Caco-2 (cell line): ENCODE measurements around the gene COP1. TPM values are rescaled to one million over a fixed set of nuclear protein-coding genes. Genes with fewer than 3 reads are reported as not detected.
A peak's percentile ranks its signal among the peaks of the same experiment; 100 is the strongest.

Source experiments
- BruUV-seq: library from RNA; stranded (reverse); fragments of 400-500 nt; replicated peaks from 2 replicates; lab custom pipeline; 2021; lab: Mats Ljungman, UMichigan
- CTCF ChIA-PET: fragments of 300-600 bp; sonication (Branson Sonifier 250); formaldehyde crosslinking; loops from one replicate; lab custom pipeline; 2022; ENCODE audit warnings: antibody characterized with exemption; lab: Charles Lee
- POLR2A ChIA-PET: fragments of 300-600 bp; sonication (Branson Sonifier 250); formaldehyde crosslinking; loops from one replicate; lab custom pipeline; 2022; ENCODE audit warnings: antibody characterized with exemption; lab: Charles Lee
- DNase-seq, 2 experiments: peaks; one replicate each; pipeline versions ENCODE4 v3.0.0 to v3.0.0-alpha.2; 2020 to 2022
- H3K27me3 ChIP-seq: replicated peaks from 2 replicates; pipeline ENCODE4 v1.6.0; 2011; ENCODE audit warnings: low read length; ENCODE audit not compliant: control insufficient read depth, insufficient read depth
- H3K36me3 ChIP-seq: 2 replicates; pipeline ENCODE4 v1.5.1; 2011; ENCODE audit warnings: low read length; ENCODE audit not compliant: control insufficient read depth, insufficient read depth
- H3K4me1 ChIP-seq: fragments of 250-450 bp; sonication (Bioruptor Pico); 2 replicates; pipeline ENCODE4 v1.5.1; 2020; ENCODE audit warnings: mild to moderate bottlenecking
- H3K4me3 ChIP-seq: 2 replicates; pipeline ENCODE4 v1.5.1; 2011; ENCODE audit warnings: low read depth, mild to moderate bottlenecking, control low read depth, low read length
- H3K9me3 ChIP-seq: fragments of 250-450 bp; sonication (Bioruptor Pico); 2 replicates; pipeline ENCODE4 v1.5.1; 2020; ENCODE audit warnings: mild to moderate bottlenecking, moderate library complexity
- H3K27ac Mint-ChIP-seq: one replicate; pipeline ENCODE4 v1.8.0; 2022; ENCODE audit warnings: mixed read lengths; ENCODE audit not compliant: unreplicated experiment
- H3K27me3 Mint-ChIP-seq: one replicate; pipeline ENCODE4 v1.8.0; 2022; ENCODE audit warnings: mixed read lengths; ENCODE audit not compliant: insufficient read depth, unreplicated experiment
- H3K36me3 Mint-ChIP-seq: one replicate; pipeline ENCODE4 v1.8.0; 2022; ENCODE audit warnings: mild to moderate bottlenecking, mixed read lengths; ENCODE audit not compliant: insufficient read depth, unreplicated experiment
- H3K4me1 Mint-ChIP-seq: one replicate; pipeline ENCODE4 v1.8.0; 2022; ENCODE audit warnings: low read depth, mixed read lengths; ENCODE audit not compliant: unreplicated experiment
- H3K4me3 Mint-ChIP-seq: one replicate; pipeline ENCODE4 v1.8.0; 2022; ENCODE audit warnings: mild to moderate bottlenecking, moderate library complexity, mixed read lengths; ENCODE audit not compliant: unreplicated experiment
- H3K9me3 Mint-ChIP-seq: one replicate; pipeline ENCODE4 v1.8.0; 2022; ENCODE audit warnings: mixed read lengths; ENCODE audit not compliant: unreplicated experiment
- intact Hi-C: fragments of 100-400 bp; cut with micrococcal nuclease; formaldehyde crosslinking; loops from one replicate; pipeline ENCODE4 v1.10.0; 2022; ENCODE audit not compliant: unreplicated experiment
- total RNA-seq: library from RNA; stranded (reverse); gene quantifications from 2 replicates; pipeline ENCODE4 v1.2.3, GENCODE V29; 2022
- TF ChIP-seq, protein P1 (sequence below), 2 experiments: fragments of 200-600 bp in 1 of 2; IDR thresholded peaks; 1 replicate in 1 of 2; 2 replicates in 1 of 2; pipeline versions ENCODE4 v1.5.1 to v1.8.0; 2011 to 2022; ENCODE audit warnings: antibody characterized with exemption in 1 of 2, control low read depth in 1 of 2, inconsistent platforms in 1 of 2, low read depth in 1 of 2, low read length in 1 of 2, mild to moderate bottlenecking in 1 of 2, moderate library complexity in 1 of 2; ENCODE audit not compliant: insufficient read depth in 1 of 2, severe bottlenecking in 1 of 2, unreplicated experiment in 1 of 2

Gene COP1
- total RNA-seq, 1 experiment from 2014 or later, result 46.9 TPM

DNA sequence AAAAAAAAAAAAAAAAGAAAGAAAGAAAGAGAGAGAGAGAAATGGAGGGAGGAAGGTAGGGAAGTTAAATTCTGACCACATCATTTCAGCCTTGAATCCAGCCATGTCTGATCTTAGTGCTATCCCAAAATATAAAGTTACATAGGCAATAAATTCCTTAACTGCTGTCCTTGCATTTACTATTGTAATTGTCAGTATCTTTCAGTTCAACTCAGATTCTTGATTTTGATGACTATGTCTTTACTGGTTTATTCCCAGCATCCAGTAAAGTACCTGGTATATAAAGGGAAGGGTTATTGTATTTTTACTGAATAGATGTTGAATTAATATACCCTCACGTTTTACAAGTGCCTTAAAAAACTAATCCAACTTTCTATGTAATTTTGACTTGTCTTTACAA is 8.9 kb upstream of the COP1 start:
- Histone ChIP-seq H3K9me3 (0 out of 2 replicates have a peak, but pooled peaks cover 6% of the 10 kb centered on the region), H3K36me3 (no peaks in the 10 kb centered on the region), H3K27me3 (no peaks in the 10 kb centered on the region), H3K4me3 (no peak overlapping the region), H3K4me1 (peaks cover 8% of the 10 kb centered on the region)
- CTCF ChIA-PET, result no interaction called here
- Mint-ChIP-seq H3K27me3 (no peaks in the 10 kb centered on the region), H3K27ac (no peak overlapping the region), H3K4me3 (no peak overlapping the region), H3K9me3 (no peaks in the 10 kb centered on the region), H3K36me3 (no peaks in the 10 kb centered on the region), H3K4me1 (peaks cover 7% of the 10 kb centered on the region)
- intact Hi-C loops, result no loop called here
- TF ChIP-seq, protein P1, sequence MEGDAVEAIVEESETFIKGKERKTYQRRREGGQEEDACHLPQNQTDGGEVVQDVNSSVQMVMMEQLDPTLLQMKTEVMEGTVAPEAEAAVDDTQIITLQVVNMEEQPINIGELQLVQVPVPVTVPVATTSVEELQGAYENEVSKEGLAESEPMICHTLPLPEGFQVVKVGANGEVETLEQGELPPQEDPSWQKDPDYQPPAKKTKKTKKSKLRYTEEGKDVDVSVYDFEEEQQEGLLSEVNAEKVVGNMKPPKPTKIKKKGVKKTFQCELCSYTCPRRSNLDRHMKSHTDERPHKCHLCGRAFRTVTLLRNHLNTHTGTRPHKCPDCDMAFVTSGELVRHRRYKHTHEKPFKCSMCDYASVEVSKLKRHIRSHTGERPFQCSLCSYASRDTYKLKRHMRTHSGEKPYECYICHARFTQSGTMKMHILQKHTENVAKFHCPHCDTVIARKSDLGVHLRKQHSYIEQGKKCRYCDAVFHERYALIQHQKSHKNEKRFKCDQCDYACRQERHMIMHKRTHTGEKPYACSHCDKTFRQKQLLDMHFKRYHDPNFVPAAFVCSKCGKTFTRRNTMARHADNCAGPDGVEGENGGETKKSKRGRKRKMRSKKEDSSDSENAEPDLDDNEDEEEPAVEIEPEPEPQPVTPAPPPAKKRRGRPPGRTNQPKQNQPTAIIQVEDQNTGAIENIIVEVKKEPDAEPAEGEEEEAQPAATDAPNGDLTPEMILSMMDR (IDR thresholded peaks at IDR 0.05; ENCODE audit: insufficient read depth in 1 of 2, low read depth in 1 of 2, low read length in 1 of 2, severe bottlenecking in 1 of 2, unreplicated experiment in 1 of 2), result no peak
- POLR2A ChIA-PET, result no interaction called here
- BruUV-seq, result no TSS peak
- no peak for DNase-seq

GRCh38 chr1:176211396-176212165 is 4.5 kb upstream of the COP1 start:
- ChIA-PET CTCF (interaction anchor here (0.6 kb wide), 1 partner anchor 357 kb away, joined by 7 read pairs; no protein-coding TSS in a partner anchor), POLR2A (no interaction called here)
- peaks cover 8% of the 10 kb centered on the region for H3K4me1 ChIP-seq
- intact Hi-C loops, result no loop called here
- H3K9me3 ChIP-seq, result no peaks in the 10 kb centered on the region
- Mint-ChIP-seq H3K27me3 (no peaks in the 10 kb centered on the region), H3K4me1 (peaks cover 7% of the 10 kb centered on the region), H3K4me3 (no peak overlapping the region), H3K9me3 (no peaks in the 10 kb centered on the region), H3K27ac (peak overlapping the region; percentile 5), H3K36me3 (peaks cover 7% of the 10 kb centered on the region)
- DNase-seq, result peak in 1 of 2 experiments; percentile 14
- H3K27me3 ChIP-seq, result no peaks in the 10 kb centered on the region
- H3K4me3 ChIP-seq, result no peak overlapping the region
- no TSS peak for BruUV-seq
- H3K36me3 ChIP-seq, result no peaks in the 10 kb centered on the region
- TF ChIP-seq, protein P1 (IDR thresholded peaks at IDR 0.05; ENCODE audit: insufficient read depth in 1 of 2, low read depth in 1 of 2, low read length in 1 of 2, severe bottlenecking in 1 of 2, unreplicated experiment in 1 of 2), result peak in 1 of 2 experiments; percentile 4

GRCh38 chr1:176208034-176208433 is 948 bp upstream of the COP1 start:
- H3K4me1 Mint-ChIP-seq, result peaks cover 14% of the 10 kb centered on the region
- Histone ChIP-seq H3K4me3 (peak overlapping the region; percentile 41), H3K4me1 (peaks cover 8% of the 10 kb centered on the region), H3K9me3 (no peaks in the 10 kb centered on the region), H3K36me3 (no peaks in the 10 kb centered on the region), H3K27me3 (no peaks in the 10 kb centered on the region)
- no TSS peak for BruUV-seq
- peak overlapping the region; percentile 95 for H3K27ac Mint-ChIP-seq
- CTCF ChIA-PET, result interaction anchor here (0.7 to 0.9 kb wide), 3 partner anchors 10 to 835 kb away, joined by 3 to 4 read pairs (median 3); no protein-coding TSS in a partner anchor
- no peaks in the 10 kb centered on the region for H3K9me3 Mint-ChIP-seq
- no peak for DNase-seq
- H3K36me3 Mint-ChIP-seq, result peaks cover 7% of the 10 kb centered on the region
- POLR2A ChIA-PET, result interaction anchor here (0.6 to 0.7 kb wide), 7 partner anchors 23 to 149 kb away, joined by 3 to 4 read pairs (median 3); no protein-coding TSS in a partner anchor
- TF ChIP-seq, protein P1 (IDR thresholded peaks at IDR 0.05; ENCODE audit: insufficient read depth in 1 of 2, low read depth in 1 of 2, low read length in 1 of 2, severe bottlenecking in 1 of 2, unreplicated experiment in 1 of 2), result no peak
- intact Hi-C loops, result loop anchor here (5.0 to 10.0 kb wide), 2 partner anchors 107 to 366 kb away; no protein-coding TSS in a partner anchor
- H3K27me3 Mint-ChIP-seq, result no peaks in the 10 kb centered on the region
- H3K4me3 Mint-ChIP-seq, result peak overlapping the region; percentile 87
